ENCODE results near the gene SHROOM4.

Gene SHROOM4

GRCh38 chrX:50813843-50814661 is at the start of gene SHROOM4:
SHROOM4 (minus strand) TSS chrX:50814194; CDS start chrX:50814018, 176 bp downstream.
- DNase-seq (ENCODE audit: low read depth): no peak

- no peak for DNase-seq (ENCODE audit: low read depth)
Measured at GRCh38 chrX:50863471-50863870, 49.5 kb upstream of the SHROOM4 start.

GRCh38 chrX:50860518-50860917 is 46.5 kb upstream of the SHROOM4 start:
- no peak for DNase-seq (ENCODE audit: low read depth)

- DNase-seq (ENCODE audit: low read depth): no peak
Measured at GRCh38 chrX:50858548-50858947, 44.6 kb upstream of the SHROOM4 start.

- no peak for DNase-seq (ENCODE audit: low read depth)
Measured at GRCh38 chrX:50853399-50853798, 39.4 kb upstream of the SHROOM4 start.

- DNase-seq (ENCODE audit: low read depth): no peak
Measured at GRCh38 chrX:50852524-50852923, 38.5 kb upstream of the SHROOM4 start.

GRCh38 chrX:50842221-50842620 is 28.2 kb upstream of the SHROOM4 start:
- DNase-seq (ENCODE audit: low read depth): no peak

GRCh38 chrX:50839730-50840129 is 25.7 kb upstream of the SHROOM4 start:
- no peak for DNase-seq (ENCODE audit: low read depth)

- no peak for DNase-seq (ENCODE audit: low read depth)
Measured at GRCh38 chrX:50838820-50839600, 25.0 kb upstream of the SHROOM4 start.

GRCh38 chrX:50827996-50828395 is 14.0 kb upstream of the SHROOM4 start:
- DNase-seq (ENCODE audit: low read depth): no peak

- DNase-seq (ENCODE audit: low read depth): no peak
Measured at GRCh38 chrX:50825825-50826224, 11.8 kb upstream of the SHROOM4 start.

GRCh38 chrX:50818986-50819385 is 5.0 kb upstream of the SHROOM4 start:
- no peak for DNase-seq (ENCODE audit: low read depth)

GRCh38 chrX:50815120-50815519 is 1.1 kb upstream of the SHROOM4 start:
- DNase-seq (ENCODE audit: low read depth): no peak

- no peak for DNase-seq (ENCODE audit: low read depth)
Measured at GRCh38 chrX:50814701-50815100, 707 bp upstream of the SHROOM4 start.

GRCh38 chrX:50812995-50813842 is 775 bp downstream of the SHROOM4 start:
- no peak for DNase-seq (ENCODE audit: low read depth)

- DNase-seq (ENCODE audit: low read depth): no peak
Measured at GRCh38 chrX:50805276-50805675, 8.7 kb downstream of the SHROOM4 start.

GRCh38 chrX:50801135-50801534 is 12.9 kb downstream of the SHROOM4 start:
- no peak for DNase-seq (ENCODE audit: low read depth)

GRCh38 chrX:50799531-50799961 is 14.4 kb downstream of the SHROOM4 start:
- no peak for DNase-seq (ENCODE audit: low read depth)

- no peak for DNase-seq (ENCODE audit: low read depth)
Measured at GRCh38 chrX:50798783-50799182, 15.2 kb downstream of the SHROOM4 start.

- DNase-seq (ENCODE audit: low read depth): no peak
Measured at GRCh38 chrX:50787099-50787498, 26.9 kb downstream of the SHROOM4 start.

GRCh38 chrX:50780144-50780543 is 33.9 kb downstream of the SHROOM4 start:
- no peak for DNase-seq (ENCODE audit: low read depth)

- no peak for DNase-seq (ENCODE audit: low read depth)
Measured at GRCh38 chrX:50779694-50780093, 34.3 kb downstream of the SHROOM4 start.
